GM19035 (cell line): ENCODE measurements around the gene PLB1.

ENCODE experiments used
- ATAC-seq: cut with Tn5 transposase; IDR thresholded peaks from one replicate; pipeline ENCODE4 v1.9.1; 2021; ENCODE audit not compliant: unreplicated experiment

The PLB1 gene

DNA sequence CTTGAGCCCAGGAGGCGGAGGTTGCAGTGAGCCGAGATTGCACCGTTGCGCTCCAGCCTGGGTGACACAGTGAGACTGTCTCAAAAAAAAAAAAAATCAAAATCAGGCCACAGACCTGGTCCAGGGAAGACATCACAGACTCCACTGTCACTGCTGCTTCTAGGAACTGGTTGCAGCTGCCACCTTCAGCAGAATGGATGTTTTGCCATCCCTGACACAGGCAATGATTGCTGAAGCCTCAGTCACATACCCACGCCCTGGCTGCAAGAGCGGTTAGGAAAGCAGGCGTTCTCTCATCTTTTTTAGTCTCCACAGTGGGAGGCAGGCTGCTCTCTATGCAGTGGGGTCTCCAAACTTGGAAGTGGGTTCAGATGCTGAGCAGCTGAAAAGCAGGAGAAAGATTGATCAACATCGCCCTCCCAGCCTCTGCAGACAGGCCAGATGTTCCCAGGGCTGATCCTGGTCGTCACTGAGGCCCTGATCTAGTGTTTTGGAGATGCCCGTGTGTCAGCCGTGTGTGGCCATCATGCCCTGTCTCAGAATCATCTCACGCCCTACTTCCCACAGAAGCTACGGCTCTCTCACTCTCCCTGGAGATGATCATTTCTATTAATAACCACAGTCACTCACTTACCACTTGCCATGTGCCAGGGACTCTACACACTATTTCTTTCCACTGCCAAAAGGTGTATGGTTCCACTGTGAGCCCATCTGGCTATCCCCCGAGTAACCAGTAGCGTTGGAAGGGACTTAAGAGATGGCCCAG, 91.8 kb downstream of the PLB1 start:
- no peak for ATAC-seq

GRCh38 chr2:28588292-28588670, 92.4 kb downstream of the PLB1 start:
- ATAC-seq: no peak

- ATAC-seq: no peak
Measured at GRCh38 chr2:28589746-28590463, 94.0 kb downstream of the PLB1 start.

DNA sequence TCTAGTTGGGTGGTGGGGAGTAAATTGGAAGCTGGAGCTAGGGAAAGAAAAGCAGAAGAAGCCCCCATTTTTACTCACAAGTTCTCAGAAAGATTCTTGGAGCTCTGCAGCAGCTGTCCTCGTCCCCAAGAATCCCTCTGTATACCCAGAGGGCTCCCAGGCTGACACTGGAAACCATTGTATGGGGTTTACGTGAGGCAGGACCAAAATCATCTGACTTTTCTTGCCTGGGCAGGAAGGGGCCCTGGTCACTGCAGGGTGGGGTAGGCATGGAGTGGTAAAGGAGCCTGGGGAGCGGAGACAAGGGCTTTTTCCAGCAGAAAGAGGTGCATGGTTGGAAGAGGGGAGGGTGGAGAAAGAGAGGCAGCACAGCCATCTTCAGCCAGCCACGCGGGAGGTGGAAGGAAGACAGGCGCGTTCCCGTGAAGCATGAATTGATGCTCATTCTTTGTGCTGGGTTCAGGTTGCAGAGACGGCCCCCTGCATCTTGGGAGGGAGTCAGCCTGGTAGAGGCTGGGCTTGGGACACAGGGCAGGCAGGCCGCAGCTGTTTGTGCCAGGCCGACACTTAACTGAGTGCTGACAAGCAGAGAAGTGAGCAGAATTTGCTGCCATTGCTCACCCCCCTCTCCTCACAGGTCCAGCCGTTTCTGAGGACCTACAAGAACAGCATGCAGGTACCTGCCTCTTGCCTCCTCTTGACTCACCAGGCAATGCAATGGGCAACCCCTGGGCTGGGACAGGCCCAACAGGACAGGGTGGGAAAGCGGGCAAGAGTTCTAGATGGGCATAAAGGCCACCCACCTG, 94.8 kb downstream of the PLB1 start:
- ATAC-seq: no peak

DNA sequence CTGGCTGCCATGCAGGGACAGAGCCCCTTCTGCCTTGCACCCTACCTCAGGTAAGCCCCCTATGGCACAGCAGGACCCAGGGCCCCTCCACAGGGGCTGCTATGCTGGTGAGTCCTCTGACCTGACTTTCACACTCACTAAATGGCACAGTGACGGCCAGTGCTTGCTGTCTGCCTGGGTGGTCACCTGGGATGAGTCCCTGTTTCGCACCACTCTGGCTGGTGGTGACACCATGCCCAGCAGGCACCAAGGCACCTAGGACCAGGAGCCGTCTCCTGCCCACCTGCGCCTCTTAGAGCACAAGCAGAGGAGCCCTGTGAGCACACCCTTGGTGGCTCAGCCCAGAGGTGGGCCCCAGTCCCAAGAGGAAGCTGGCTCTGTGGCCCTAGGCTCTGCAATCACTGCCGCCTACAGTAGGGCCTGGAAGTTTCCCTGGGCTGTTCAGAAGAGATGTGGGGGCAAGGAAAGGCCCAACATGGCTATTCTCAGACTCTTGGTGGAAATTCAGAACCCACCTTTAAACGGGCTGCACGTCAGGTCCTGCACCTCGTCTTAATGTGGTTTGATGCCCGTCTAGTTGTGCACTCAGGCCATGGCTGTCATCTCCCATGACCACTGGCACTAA, 96.0 kb downstream of the PLB1 start:
- ATAC-seq: no peak

DNA sequence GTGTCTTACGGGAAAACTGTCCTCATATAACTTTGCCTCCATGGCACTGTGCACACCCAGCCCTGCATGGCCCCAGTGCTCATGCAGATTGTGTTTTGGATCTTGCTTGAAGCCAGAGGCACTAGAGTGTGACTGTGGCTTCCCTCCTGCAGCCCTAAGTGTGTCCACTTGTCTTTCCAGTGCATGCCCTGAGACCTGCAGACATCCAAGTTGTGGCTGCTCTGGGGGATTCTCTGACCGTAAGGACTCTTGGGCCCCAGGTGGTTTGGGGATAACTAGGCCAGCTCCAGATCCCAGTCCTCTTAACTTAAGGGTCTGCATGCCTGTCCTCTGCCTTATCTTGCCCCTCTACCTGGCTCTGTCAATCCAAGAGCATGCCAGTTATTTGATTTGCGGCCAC, 96.6 kb downstream of the PLB1 start:
- no peak for ATAC-seq

DNA sequence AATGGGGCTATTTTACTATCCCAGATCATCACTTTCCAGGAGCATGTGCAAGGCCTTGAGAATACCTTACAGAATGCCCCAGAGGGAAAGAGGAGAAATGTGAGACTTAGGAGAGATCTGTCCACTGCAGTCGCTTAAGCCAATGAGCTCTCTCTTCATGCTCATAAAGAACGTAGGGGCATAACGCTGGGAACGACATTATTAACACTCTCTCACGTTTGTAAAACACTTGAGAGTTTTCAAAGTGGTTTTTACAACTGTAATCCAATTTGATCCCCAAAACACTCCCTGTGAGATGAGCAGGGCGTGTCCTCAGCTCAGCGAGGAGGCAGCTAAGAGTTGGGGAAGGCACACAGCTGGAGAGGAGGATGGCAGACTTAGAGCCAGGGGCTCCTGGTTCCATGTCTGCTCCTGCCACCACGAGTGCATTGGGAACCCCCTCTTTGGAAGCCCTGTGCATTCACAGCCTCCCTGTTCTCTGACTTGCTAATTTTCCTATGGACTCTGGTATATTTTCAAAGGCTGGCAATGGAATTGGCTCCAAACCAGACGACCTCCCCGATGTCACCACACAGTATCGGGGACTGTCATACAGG, 97.4 kb downstream of the PLB1 start:
- no peak for ATAC-seq

GRCh38 chr2:28594000-28594331, 98.1 kb downstream of the PLB1 start:
- peak; percentile 15 for ATAC-seq

DNA sequence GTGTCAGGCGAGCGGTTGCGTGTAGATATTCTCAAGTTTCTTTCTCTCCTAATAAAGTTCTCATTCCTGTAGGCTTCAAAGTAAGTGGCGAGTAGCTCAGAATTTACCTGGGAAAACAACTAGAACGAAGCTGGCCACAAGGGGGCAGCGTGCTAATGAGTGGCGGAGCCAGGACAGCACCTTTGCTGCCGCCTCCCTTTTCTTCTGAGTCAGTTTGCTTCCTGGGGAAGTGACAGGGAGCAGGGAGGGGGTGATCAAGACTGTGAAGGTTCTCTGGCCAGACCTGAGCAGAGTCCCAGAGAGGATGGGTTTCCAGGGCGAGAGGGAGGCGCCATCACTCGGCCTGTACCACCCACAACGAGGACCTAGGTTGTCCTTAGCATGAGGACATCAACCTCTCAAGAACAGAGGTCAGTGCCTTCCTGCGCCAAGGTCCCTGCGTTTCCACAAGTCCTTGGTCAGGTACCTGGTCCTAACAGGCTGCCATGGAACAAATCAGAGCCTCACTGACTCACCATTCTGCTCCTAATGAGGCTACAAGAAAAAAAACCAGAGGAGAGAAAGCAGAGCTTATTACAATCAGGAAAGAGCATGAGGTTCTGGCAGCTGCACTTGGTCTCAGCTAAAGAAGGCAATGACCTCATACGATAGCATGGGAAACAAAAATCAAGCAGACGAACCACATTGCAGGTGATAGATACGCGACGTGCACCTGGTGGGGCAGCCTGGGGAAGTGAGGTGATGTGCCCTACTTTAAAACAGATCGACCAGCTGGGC, 98.7 kb downstream of the PLB1 start:
- ATAC-seq: peak; percentile 61

DNA sequence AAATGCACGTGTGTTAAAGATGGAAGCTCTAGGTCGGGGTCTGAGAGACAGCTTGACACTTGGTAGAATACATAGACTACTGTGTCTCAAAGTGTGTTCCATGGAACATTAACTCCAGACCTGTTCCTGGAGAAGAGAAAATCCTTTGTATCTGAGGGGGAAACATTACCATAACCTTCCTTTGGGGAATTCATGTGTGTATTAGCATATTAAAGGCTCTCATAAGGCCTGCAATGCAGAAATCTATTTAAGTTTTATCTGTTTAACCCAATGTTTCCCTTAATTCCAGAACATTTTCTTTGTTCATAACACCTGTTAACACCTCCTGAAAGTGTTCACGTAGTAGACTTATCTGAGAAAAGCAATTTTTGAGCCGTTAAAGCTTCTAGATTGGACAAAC, 99.5 kb downstream of the PLB1 start:
- ATAC-seq: no peak

DNA sequence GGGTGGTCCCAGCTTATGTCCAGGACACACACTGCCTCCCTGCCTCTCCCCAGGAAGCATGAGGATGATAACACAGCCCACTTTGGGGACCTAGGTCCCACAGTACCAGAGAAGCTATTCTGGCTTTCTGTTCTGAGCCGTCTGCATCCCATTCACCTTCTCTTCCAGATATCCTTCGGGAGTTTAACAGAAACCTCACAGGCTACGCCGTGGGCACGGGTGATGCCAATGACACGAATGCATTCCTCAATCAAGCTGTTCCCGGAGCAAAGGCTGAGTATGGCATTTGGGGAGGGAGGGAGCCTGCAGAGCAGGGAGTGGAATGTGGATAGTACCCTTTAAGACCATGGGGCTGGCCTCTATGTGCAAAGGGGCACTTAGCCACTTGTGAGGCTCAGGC, 102.6 kb downstream of the PLB1 start:
- no peak for ATAC-seq

- no peak for ATAC-seq
Measured at GRCh38 chr2:28600181-28600580, 104.3 kb downstream of the PLB1 start.

GRCh38 chr2:28601616-28602015, 105.8 kb downstream of the PLB1 start:
- ATAC-seq: no peak

GRCh38 chr2:28602136-28602660, 106.3 kb downstream of the PLB1 start:
- no peak for ATAC-seq

GRCh38 chr2:28602751-28603639, 107.1 kb downstream of the PLB1 start:
- ATAC-seq: no peak

GRCh38 chr2:28603821-28604220, 108.0 kb downstream of the PLB1 start:
- ATAC-seq: no peak

DNA sequence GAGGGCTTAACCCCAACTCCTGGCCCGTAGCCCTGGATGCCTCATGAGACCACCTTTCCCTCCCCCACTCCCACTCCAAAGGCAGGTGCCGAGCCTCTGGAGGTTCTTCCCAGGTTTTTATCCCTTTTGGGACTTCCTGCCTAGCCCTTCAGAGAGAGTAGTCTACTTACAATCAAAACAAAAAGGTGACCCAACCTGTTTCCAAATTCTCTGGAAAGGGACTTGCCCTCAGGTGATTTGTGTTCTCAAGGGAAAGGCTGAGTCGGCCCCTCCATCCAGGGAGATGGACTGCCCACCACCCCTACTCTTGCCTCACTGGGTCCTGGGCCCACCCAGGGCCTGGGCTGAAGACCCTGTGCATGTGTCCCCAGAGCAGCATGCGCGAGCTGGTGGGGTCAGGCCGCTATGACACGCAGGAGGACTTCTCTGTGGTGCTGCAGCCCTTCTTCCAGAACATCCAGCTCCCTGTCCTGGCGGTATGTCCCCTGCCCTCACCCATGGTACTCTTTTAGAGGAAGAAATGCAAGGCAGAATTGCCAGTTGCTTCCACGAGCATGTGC, 108.5 kb downstream of the PLB1 start:
- ATAC-seq: no peak

- no peak for ATAC-seq
Measured at GRCh38 chr2:28606986-28607441, 111.2 kb downstream of the PLB1 start.
